Stimulated activated CD4-positive, alpha-beta T cell treated with anti-CD3 and anti-CD28 coated beads, Interleukin-12 subunit alpha, Interleukin-12 subunit beta, amount 100 ng/mL, for 24 hours (primary cell): ENCODE data around the gene GPAM.
A peak's percentile ranks its signal among the peaks of the same experiment; 100 is the strongest.
"Not testable (repeated sequence)": the region's sequence is repeated elsewhere in the genome, so short reads cannot be mapped to it uniquely, and the experiment has no call there.

ENCODE experiments used
- DNase-seq, 2 experiments: peaks; one replicate each; pipeline ENCODE4 v3.0.0-alpha.2; 2020; ENCODE audit warnings: low read depth in 2 of 2

GPAM gene

DNA sequence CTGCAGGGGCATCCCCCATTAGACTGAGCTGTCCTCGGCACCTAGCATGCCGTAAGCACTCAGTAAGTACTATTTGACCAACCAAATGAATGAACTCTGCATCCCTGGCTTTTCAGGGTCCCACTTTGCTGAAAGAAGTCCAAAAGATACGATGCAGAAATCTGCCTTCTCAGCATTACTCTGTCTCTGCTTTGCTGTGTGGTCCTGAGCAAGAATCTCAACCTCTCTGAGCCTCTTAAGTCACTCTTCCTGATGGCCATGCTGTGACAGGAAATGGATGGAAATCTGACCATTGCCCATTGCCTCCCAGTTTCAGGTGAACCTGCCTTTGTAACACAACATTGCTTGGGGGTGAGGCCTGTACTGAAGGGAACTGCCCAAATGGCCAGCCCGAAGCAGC lies 48.0 kb downstream of the GPAM start:
- no peak for DNase-seq

DNA sequence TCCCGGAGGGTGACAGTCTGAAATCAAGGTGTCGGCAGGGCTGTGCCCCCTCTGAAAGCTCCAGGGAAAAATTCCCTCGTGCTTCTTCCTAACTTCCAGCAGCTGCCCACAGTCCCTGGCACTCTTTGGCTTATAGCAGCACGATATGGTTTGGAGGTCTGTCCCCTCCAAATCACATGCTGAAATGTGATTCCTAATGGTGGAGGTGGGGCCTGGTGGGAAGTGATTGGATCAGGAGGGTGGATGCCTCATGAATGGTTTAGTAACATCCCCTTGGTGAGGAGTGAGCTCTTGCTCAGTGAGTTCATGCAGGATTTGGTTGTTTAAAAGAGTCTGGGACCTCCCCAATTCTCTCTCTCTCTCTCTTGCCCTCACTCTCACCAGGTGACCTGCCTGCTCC lies 51.1 kb downstream of the GPAM start:
- no peak for DNase-seq

- no peak for DNase-seq
These were observed 51.6 kb downstream of the GPAM start for GRCh38 chr10:112131996-112132395.

GRCh38 chr10:112131346-112131745 lies 52.2 kb downstream of the GPAM start:
- DNase-seq = no peak

DNA sequence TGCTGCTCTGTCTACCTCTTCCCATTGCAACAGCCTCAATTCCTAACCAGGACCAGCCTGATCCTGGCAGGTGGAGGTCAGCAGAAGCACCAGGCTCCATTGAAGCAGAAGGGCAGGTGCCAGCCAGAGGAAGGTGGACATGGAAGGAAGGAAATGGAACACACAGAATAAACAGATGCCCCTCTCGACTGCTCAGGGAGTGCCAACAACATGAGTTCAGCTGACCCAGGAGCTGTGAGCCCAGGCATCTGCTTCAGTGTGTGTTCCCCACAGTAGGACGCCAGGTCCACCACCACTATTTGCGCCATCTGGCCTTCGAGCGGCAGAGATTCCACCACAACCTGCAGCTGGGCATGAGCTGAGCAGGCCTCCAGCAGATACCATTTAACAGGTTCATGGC lies 56.7 kb downstream of the GPAM start:
- DNase-seq = no peak

GRCh38 chr10:112126172-112126571 lies 57.4 kb downstream of the GPAM start:
- DNase-seq = no peak

DNA sequence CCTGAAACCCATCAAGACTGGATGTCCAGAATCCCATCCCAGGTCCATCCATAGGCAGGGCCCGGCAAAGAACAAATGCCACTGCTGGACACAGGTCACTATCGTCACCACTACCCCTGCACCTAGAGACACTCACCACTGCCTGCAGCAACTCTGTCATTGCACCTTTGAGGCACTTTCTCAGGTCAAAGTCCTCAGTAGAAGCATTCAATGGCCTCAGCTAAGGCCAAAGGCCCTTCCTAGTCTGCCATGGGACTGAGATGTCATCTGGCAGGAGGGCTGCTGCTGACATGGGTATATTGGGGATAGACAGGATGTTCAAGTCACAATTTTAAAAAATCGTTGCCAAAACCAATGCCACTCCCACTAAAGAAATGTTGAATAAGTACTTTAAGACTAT lies 58.7 kb downstream of the GPAM start:
- no peak for DNase-seq

DNA sequence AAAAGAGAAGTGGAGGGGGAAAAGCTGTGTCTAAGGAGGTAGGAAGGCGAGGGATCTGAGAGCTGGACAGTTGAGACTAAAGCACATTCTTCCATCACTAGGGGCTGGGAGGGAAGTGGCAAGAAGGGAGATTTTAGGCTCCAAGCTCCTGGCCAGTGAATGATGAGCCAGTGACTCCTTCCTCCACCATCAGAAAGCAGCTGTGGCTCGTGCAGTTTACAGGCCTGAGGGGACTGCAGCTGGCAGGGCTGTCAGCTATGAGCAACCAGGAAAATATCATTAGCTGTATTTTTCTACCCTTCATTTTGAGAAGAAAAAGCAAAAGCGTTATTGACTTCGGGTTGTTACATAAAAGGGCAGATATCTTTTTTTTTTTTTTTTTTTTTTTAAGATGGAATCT lies 60.7 kb downstream of the GPAM start:
- DNase-seq = no peak

DNA sequence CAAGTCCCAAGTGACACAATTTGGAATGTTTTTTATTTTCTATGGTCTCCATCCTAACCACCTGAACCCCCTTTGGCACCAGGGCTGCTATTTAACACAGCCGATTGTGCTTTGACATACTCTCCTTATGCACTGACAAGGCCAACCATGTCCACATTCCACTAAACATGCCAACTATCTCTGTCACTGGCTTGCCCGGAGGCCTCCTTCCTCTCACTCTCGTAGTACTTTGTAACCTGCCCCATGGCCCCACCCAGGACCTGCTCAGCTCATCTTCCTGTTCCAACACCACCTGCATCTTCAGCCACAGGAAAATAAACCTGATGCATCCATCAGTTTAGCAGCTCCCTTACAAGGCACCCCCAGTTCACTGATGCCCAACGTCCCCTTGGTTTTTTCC lies 63.1 kb downstream of the GPAM start:
- no peak for DNase-seq

- peak; percentile 10 to 41 for DNase-seq
These were observed 67.7 kb downstream of the GPAM start for GRCh38 chr10:112115781-112116385.

GRCh38 chr10:112109779-112110178 lies 73.8 kb downstream of the GPAM start:
- DNase-seq = not testable (repeated sequence)
